EL (cell line): Measurements from ENCODE around the gene DMAP1.

ENCODE experiments used
- DNase-seq: peaks from one replicate; pipeline ENCODE4 v3.0.0-alpha.2; 2016

DMAP1 gene

GRCh38 chr1:44256762-44257554 lies 43.7 kb downstream of the DMAP1 start:
- DNase-seq, result no peak

- DNase-seq, result no peak
These were observed 45.8 kb downstream of the DMAP1 start for GRCh38 chr1:44259090-44259489.

- DNase-seq, result no peak
These were observed 47.5 kb downstream of the DMAP1 start for GRCh38 chr1:44260792-44261170.

- no peak for DNase-seq
These were observed 48.0 kb downstream of the DMAP1 start for GRCh38 chr1:44261171-44261817.

- no peak for DNase-seq
These were observed 48.7 kb downstream of the DMAP1 start for GRCh38 chr1:44261962-44262361.

GRCh38 chr1:44262414-44262813 lies 49.1 kb downstream of the DMAP1 start:
- DNase-seq, result no peak

- DNase-seq, result no peak
These were observed 49.7 kb downstream of the DMAP1 start for GRCh38 chr1:44262816-44263567.

- no peak for DNase-seq
These were observed 50.5 kb downstream of the DMAP1 start for GRCh38 chr1:44263568-44264450.

- DNase-seq, result no peak
These were observed 51.1 kb downstream of the DMAP1 start for GRCh38 chr1:44264451-44264771.

GRCh38 chr1:44265656-44266358 lies 52.5 kb downstream of the DMAP1 start:
- DNase-seq, result no peak

- DNase-seq, result no peak
These were observed 53.4 kb downstream of the DMAP1 start for GRCh38 chr1:44266400-44267344.

- DNase-seq, result no peak
These were observed 54.2 kb downstream of the DMAP1 start for GRCh38 chr1:44267438-44267837.

- DNase-seq, result no peak
These were observed 54.8 kb downstream of the DMAP1 start for GRCh38 chr1:44268054-44268453.
